A673 (cell line): ENCODE data around the gene UGT2B7. TPM values are rescaled to one million over a fixed set of nuclear protein-coding genes. Genes with fewer than 3 reads are reported as not detected.

Experiments used
- BruUV-seq: library from RNA; stranded (reverse); fragments of 400-500 nt; replicated peaks from 2 replicates; lab custom pipeline; 2021; lab: Mats Ljungman, UMichigan
- CTCF ChIA-PET: fragments of 300-600 bp; sonication (Branson Sonifier 250); formaldehyde crosslinking; loops from one replicate; lab custom pipeline; 2022; ENCODE audit warnings: antibody characterized with exemption; lab: Charles Lee
- POLR2A ChIA-PET: fragments of 300-600 bp; sonication (Branson Sonifier 250); formaldehyde crosslinking; loops from one replicate; lab custom pipeline; 2022; ENCODE audit warnings: antibody characterized with exemption; ENCODE audit not compliant: low non-redundant PET; lab: Charles Lee
- DNase-seq: peaks from one replicate; pipeline ENCODE4 v3.0.0-alpha.2; 2015; ENCODE audit warnings: low spot score
- H3K27ac ChIP-seq: fragments of 200-600 bp; sonication (generic); 2 replicates; pipeline ENCODE4 v1.5.1; 2016; ENCODE audit warnings: mixed run types, low read depth, mild to moderate bottlenecking, mixed read lengths, antibody characterized with exemption, low read length; ENCODE audit not compliant: poor library complexity, severe bottlenecking
- H3K27me3 ChIP-seq: fragments of 200-600 bp; sonication (generic); replicated peaks from 2 replicates; pipeline ENCODE4 v1.6.1; 2017; ENCODE audit warnings: mixed run types, low read depth, mild to moderate bottlenecking, mixed read lengths, antibody characterized with exemption, low read length; ENCODE audit not compliant: insufficient read depth, poor library complexity
- H3K36me3 ChIP-seq: fragments of 200-600 bp; sonication (generic); 2 replicates; pipeline ENCODE4 v1.6.1; 2016; ENCODE audit warnings: mixed run types, mild to moderate bottlenecking, mixed read lengths, antibody characterized with exemption, low read length; ENCODE audit not compliant: insufficient read depth, poor library complexity, severe bottlenecking
- H3K4me1 ChIP-seq: fragments of 200-600 bp; sonication (generic); 2 replicates; pipeline ENCODE4 v1.6.1; 2017; ENCODE audit warnings: mixed run types, mild to moderate bottlenecking, mixed read lengths, antibody characterized with exemption, low read length; ENCODE audit not compliant: insufficient read depth, poor library complexity, severe bottlenecking
- H3K4me3 ChIP-seq: fragments of 200-600 bp; sonication (generic); 2 replicates; pipeline ENCODE4 v1.5.1; 2016; ENCODE audit warnings: low read depth, mixed run types, mild to moderate bottlenecking, mixed read lengths, low read length; ENCODE audit not compliant: poor library complexity, severe bottlenecking
- H3K9me3 ChIP-seq: fragments of 200-600 bp; sonication (generic); 2 replicates; pipeline ENCODE4 v1.6.1; 2016; ENCODE audit warnings: mixed run types, low read depth, mild to moderate bottlenecking, mixed read lengths, antibody characterized with exemption, low read length; ENCODE audit not compliant: poor library complexity, severe bottlenecking
- EZH2 ChIP-seq: fragments of 200-600 bp; sonication (generic); IDR thresholded peaks from 2 replicates; pipeline ENCODE4 v1.6.1; 2017; ENCODE audit warnings: borderline replicate concordance, low read depth, mild to moderate bottlenecking, mixed read lengths, antibody characterized with exemption, low read length; ENCODE audit not compliant: poor library complexity, severe bottlenecking
- intact Hi-C: fragments of 100-400 bp; cut with micrococcal nuclease; formaldehyde crosslinking; loops from one replicate; pipeline ENCODE4 v1.10.0; 2022; ENCODE audit not compliant: unreplicated experiment
- total RNA-seq: library from RNA; stranded (reverse); gene quantifications from 2 replicates; pipeline ENCODE4 v1.2.3, GENCODE V29; 2021
- TF ChIP-seq, protein P1 (sequence below): fragments of 300-800, 200-600 bp; sonication (generic); conservative IDR thresholded peaks from 2 replicates; pipeline ENCODE4 v1.5.1; 2017; ENCODE audit warnings: low read depth, mild to moderate bottlenecking, antibody characterized with exemption, low read length, moderate library complexity, mixed read lengths

UGT2B7 gene
- total RNA-seq, 1 experiment from 2014 or later: not detected

DNA sequence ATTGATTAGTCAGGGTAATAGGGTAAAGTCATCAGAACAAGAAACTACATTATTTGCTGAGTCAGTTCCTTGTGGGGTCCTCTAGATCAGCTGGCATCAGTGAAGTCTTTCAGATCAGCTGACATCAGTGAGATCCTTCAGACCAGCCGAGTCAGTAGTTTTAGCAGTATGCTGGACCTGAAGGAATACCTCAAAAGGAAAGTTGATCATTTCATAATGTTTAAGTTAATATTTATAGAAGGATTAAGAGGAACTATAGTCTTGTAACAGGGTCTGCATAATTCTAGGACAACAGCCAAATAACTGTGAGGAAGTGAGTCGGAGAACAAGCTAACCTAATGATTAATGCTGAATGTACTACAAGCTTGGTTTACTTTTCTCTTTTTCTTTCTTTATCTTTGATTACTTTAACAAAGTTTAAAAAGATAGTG is 958 bp upstream of the UGT2B7 start:
- POLR2A ChIA-PET: no interaction called here
- Histone ChIP-seq H3K36me3 (no peaks in the 10 kb centered on the region), H3K9me3 (no peaks in the 10 kb centered on the region), H3K4me3 (no peak overlapping the region), H3K4me1 (no peaks in the 10 kb centered on the region), H3K27me3 (no peaks in the 10 kb centered on the region), H3K27ac (no peak overlapping the region)
- TF ChIP-seq EZH2: no peak
- TF ChIP-seq, protein P1, sequence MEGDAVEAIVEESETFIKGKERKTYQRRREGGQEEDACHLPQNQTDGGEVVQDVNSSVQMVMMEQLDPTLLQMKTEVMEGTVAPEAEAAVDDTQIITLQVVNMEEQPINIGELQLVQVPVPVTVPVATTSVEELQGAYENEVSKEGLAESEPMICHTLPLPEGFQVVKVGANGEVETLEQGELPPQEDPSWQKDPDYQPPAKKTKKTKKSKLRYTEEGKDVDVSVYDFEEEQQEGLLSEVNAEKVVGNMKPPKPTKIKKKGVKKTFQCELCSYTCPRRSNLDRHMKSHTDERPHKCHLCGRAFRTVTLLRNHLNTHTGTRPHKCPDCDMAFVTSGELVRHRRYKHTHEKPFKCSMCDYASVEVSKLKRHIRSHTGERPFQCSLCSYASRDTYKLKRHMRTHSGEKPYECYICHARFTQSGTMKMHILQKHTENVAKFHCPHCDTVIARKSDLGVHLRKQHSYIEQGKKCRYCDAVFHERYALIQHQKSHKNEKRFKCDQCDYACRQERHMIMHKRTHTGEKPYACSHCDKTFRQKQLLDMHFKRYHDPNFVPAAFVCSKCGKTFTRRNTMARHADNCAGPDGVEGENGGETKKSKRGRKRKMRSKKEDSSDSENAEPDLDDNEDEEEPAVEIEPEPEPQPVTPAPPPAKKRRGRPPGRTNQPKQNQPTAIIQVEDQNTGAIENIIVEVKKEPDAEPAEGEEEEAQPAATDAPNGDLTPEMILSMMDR: no peak
- DNase-seq: peak; percentile 29
- intact Hi-C loops: no loop called here
- no TSS peak for BruUV-seq
- CTCF ChIA-PET: no interaction called here

DNA sequence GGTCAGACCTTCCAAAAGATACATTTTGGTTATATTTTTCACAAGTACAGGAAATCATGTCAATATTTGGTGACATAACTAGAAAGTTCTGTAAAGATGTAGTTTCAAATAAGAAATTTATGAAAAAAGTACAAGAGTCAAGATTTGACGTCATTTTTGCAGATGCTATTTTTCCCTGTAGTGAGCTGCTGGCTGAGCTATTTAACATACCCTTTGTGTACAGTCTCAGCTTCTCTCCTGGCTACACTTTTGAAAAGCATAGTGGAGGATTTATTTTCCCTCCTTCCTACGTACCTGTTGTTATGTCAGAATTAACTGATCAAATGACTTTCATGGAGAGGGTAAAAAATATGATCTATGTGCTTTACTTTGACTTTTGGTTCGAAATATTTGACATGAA is 536 bp downstream of the UGT2B7 start:
- no peak overlapping the region for H3K4me3 ChIP-seq
- intact Hi-C loops: no loop called here
- POLR2A ChIA-PET: no interaction called here
- no peak overlapping the region for H3K27ac ChIP-seq
- no peaks in the 10 kb centered on the region for H3K36me3 ChIP-seq
- no peaks in the 10 kb centered on the region for H3K4me1 ChIP-seq
- no TSS peak for BruUV-seq
- no peaks in the 10 kb centered on the region for H3K9me3 ChIP-seq
- H3K27me3 ChIP-seq: no peaks in the 10 kb centered on the region
- TF ChIP-seq, protein P1: no peak
- TF ChIP-seq EZH2: no peak
- no peak for DNase-seq
- CTCF ChIA-PET: no interaction called here

DNA sequence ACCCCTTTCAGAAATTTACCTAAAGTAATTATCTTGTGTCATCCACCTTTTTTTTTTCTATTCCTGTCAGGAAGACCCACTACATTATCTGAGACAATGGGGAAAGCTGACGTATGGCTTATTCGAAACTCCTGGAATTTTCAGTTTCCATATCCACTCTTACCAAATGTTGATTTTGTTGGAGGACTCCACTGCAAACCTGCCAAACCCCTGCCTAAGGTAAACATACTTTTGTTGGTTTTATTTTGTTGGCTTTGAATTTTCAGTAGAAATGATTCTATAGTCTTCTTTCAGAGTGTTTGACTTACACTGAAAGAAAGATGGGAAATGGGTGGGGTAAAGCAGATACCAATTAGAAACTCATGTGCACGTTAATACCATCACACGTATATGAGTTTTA is 2.2 kb downstream of the UGT2B7 start:
- no TSS peak for BruUV-seq
- intact Hi-C loops: no loop called here
- no peaks in the 10 kb centered on the region for H3K27me3 ChIP-seq
- no peaks in the 10 kb centered on the region for H3K4me1 ChIP-seq
- H3K4me3 ChIP-seq: no peak overlapping the region
- TF ChIP-seq, protein P1: no peak
- TF ChIP-seq EZH2: no peak
- CTCF ChIA-PET: no interaction called here
- H3K27ac ChIP-seq: no peak overlapping the region
- DNase-seq: no peak
- H3K9me3 ChIP-seq: no peaks in the 10 kb centered on the region
- POLR2A ChIA-PET: no interaction called here
- H3K36me3 ChIP-seq: no peaks in the 10 kb centered on the region
